CD14-positive monocyte (primary cell): ENCODE results near the gene S100P. TPM values are rescaled to one million over a fixed set of nuclear protein-coding genes. Genes with fewer than 3 reads are reported as not detected.
A peak's percentile ranks its signal among the peaks of the same experiment; 100 is the strongest.

ENCODE experiments used
- DNase-seq, 3 donors: peaks; one replicate each; pipeline ENCODE4 v3.0.0-alpha.2; 2011 to 2022
- H2AFZ ChIP-seq: 2 replicates; pipeline ENCODE4 v1.6.0; 2012; ENCODE audit warnings: mild to moderate bottlenecking, low read depth, low read length, inconsistent platforms; ENCODE audit not compliant: insufficient read depth, poor library complexity, severe bottlenecking
- H3K27ac ChIP-seq, 2 donors: 1 replicate in 1 of 2; 2 replicates in 1 of 2; pipeline ENCODE4 v1.5.1; 2012 to 2013; ENCODE audit warnings: low read length in 2 of 2, control low read depth in 1 of 2, inconsistent platforms in 1 of 2, low read depth in 1 of 2, mild to moderate bottlenecking in 1 of 2
- H3K27me3 ChIP-seq, 2 donors: one replicate each; pipeline versions ENCODE4 v1.6.0 to v1.6.1; 2011 to 2013; ENCODE audit warnings: low read length in 2 of 2; ENCODE audit not compliant: control insufficient read depth in 2 of 2, insufficient read depth in 2 of 2
- H3K36me3 ChIP-seq, 2 donors: replicated peaks in 1 of 2; 1 replicate in 1 of 2; 2 replicates in 1 of 2; pipeline versions ENCODE4 v1.5.1 to v1.6.1; 2012 to 2013; ENCODE audit warnings: low read length in 2 of 2, control low read depth in 1 of 2, inconsistent platforms in 1 of 2, mild to moderate bottlenecking in 1 of 2; ENCODE audit not compliant: insufficient read depth in 2 of 2, control insufficient read depth in 1 of 2
- H3K4me1 ChIP-seq, 2 donors: 1 replicate in 1 of 2; 2 replicates in 1 of 2; pipeline versions ENCODE4 v1.5.1 to v1.6.1; 2012 to 2013; ENCODE audit warnings: low read length in 2 of 2, control low read depth in 1 of 2, inconsistent platforms in 1 of 2, mild to moderate bottlenecking in 1 of 2, moderate library complexity in 1 of 2; ENCODE audit not compliant: insufficient read depth in 2 of 2, control insufficient read depth in 1 of 2
- H3K4me2 ChIP-seq: replicated peaks from 2 replicates; pipeline ENCODE3; 2012; ENCODE audit warnings: low read length, moderate library complexity, mild to moderate bottlenecking; ENCODE audit not compliant: poor library complexity, severe bottlenecking; ENCODE audit errors: extremely low read depth
- H3K4me3 ChIP-seq, 3 experiments: fragments of 200-600 bp in 1 of 3; sonication (generic) in 1 of 3; replicated peaks in 1 of 3; 1 replicate in 2 of 3; 2 replicates in 1 of 3; pipeline ENCODE4 v1.5.1; 2011 to 2013; ENCODE audit warnings: low read length in 3 of 3, mild to moderate bottlenecking in 3 of 3, control low read depth in 2 of 3, low read depth in 2 of 3, inconsistent platforms in 1 of 3, moderate library complexity in 1 of 3
- H3K79me2 ChIP-seq: 2 replicates; pipeline ENCODE4 v1.6.0; 2012; ENCODE audit warnings: mild to moderate bottlenecking, control low read depth, inconsistent platforms, low read length, moderate library complexity; ENCODE audit not compliant: insufficient read depth
- H3K9ac ChIP-seq: 2 replicates; pipeline ENCODE4 v1.6.0; 2017; ENCODE audit warnings: low read length, mild to moderate bottlenecking; ENCODE audit not compliant: insufficient read depth, poor library complexity, severe bottlenecking
- H3K9me3 ChIP-seq, 2 donors: replicated peaks in 1 of 2; 1 replicate in 1 of 2; 2 replicates in 1 of 2; pipeline versions ENCODE4 v1.5.1 to v1.6.1; 2012 to 2013; ENCODE audit warnings: low read length in 2 of 2, control low read depth in 1 of 2; ENCODE audit not compliant: control insufficient read depth in 1 of 2, insufficient read depth in 1 of 2
- H4K20me1 ChIP-seq: 2 replicates; pipeline ENCODE4 v1.6.0; 2012; ENCODE audit warnings: mild to moderate bottlenecking, low read length, control low read depth, moderate library complexity; ENCODE audit not compliant: insufficient read depth
- H3K27ac Mint-ChIP-seq, 7 donors: one replicate each; pipeline ENCODE4 v1.8.0; 2020; ENCODE audit warnings: mild to moderate bottlenecking in 7 of 7, mixed read lengths in 7 of 7, moderate library complexity in 6 of 7, inconsistent platforms in 2 of 7
- H3K27me3 Mint-ChIP-seq, 3 donors: one replicate each; pipeline ENCODE4 v1.8.0; 2021 to 2022; ENCODE audit warnings: low read depth in 3 of 3, mild to moderate bottlenecking in 3 of 3, mixed read lengths in 3 of 3, moderate library complexity in 3 of 3, inconsistent platforms in 1 of 3
- H3K36me3 Mint-ChIP-seq, 2 donors: one replicate each; pipeline ENCODE4 v1.8.0; 2020; ENCODE audit warnings: mixed read lengths in 2 of 2, inconsistent platforms in 1 of 2, mild to moderate bottlenecking in 1 of 2
- H3K4me1 Mint-ChIP-seq: one replicate; pipeline ENCODE4 v1.8.0; 2020; ENCODE audit warnings: mild to moderate bottlenecking, mixed read lengths
- H3K4me3 Mint-ChIP-seq, 2 donors: one replicate each; pipeline ENCODE4 v1.8.0; 2020; ENCODE audit warnings: mild to moderate bottlenecking in 2 of 2, mixed read lengths in 2 of 2, moderate library complexity in 1 of 2
- H3K9me3 Mint-ChIP-seq, 7 donors: one replicate each; pipeline ENCODE4 v1.8.0; 2020 to 2022; ENCODE audit warnings: mixed read lengths in 7 of 7, mild to moderate bottlenecking in 6 of 7, moderate library complexity in 6 of 7, inconsistent platforms in 2 of 7
- CTCF ChIP-seq: fragments of 200-600 bp; IDR thresholded peaks from one replicate; pipeline ENCODE4 v1.8.0; 2022; ENCODE audit warnings: antibody characterized with exemption, mild to moderate bottlenecking
- WGBS: methylation state at CpG from one replicate; pipeline ENCODE4 v1.1.5; 2013; ENCODE audit warnings: missing lambda C conversion rate; ENCODE audit not compliant: insufficient coverage; 5-methylcytosine and 5-hydroxymethylcytosine counted together
- intact Hi-C, 2 donors: fragments of 100-400 bp; cut with micrococcal nuclease; formaldehyde crosslinking; loops; one replicate each; pipeline versions ENCODE4 v1.15.0 to v1.15.1; 2023
- polyA plus RNA-seq, 3 donors: library from polyadenylated mRNA; depleted of rRNA in 1 of 3; unstranded in 2 of 3; stranded (reverse) in 1 of 3; fragments of 300-500 nt in 2 of 3; fragments of >200 nt in 1 of 3; fragmentation: Illumina TruSeq in 2 of 3; gene quantifications; 1 replicate in 2 of 3; 2 replicates in 1 of 3; pipeline ENCODE4 v1.2.3, GENCODE V29; 2012 to 2021

Gene S100P
- polyA plus RNA-seq, 3 donors: 13.6 to 71.2 (median 29.3) TPM

- intact Hi-C loops: loop anchor here (2.0 to 5.0 kb wide), 4 partner anchors 146 to 361 kb away; no protein-coding TSS in a partner anchor
- H3K36me3 Mint-ChIP-seq: peaks cover 4 to 5% of the 10 kb centered on the region in 2 donors
- H3K9ac ChIP-seq: no peak overlapping the region
- H3K79me2 ChIP-seq: peaks cover 18% of the 10 kb centered on the region
- no peak overlapping the region for H3K27ac ChIP-seq
- no peak for DNase-seq
- H3K4me3 Mint-ChIP-seq: no peak overlapping the region
- peaks cover 13 to 22% of the 10 kb centered on the region in 2 donors for H3K4me1 ChIP-seq
- H3K9me3 ChIP-seq: no peaks in the 10 kb centered on the region
- peaks cover 2 to 3% (median 2%) of the 10 kb centered on the region in 3 donors for H3K27me3 Mint-ChIP-seq
- H3K9me3 Mint-ChIP-seq: no peaks in the 10 kb centered on the region
- no peak for TF ChIP-seq CTCF
- H3K4me3 ChIP-seq: no peak overlapping the region
- no peak overlapping the region for H2AFZ ChIP-seq
- WGBS: 93% methylated on average over 9 of the region's 10 CpGs
- H3K4me2 ChIP-seq: no peak overlapping the region
- peak overlapping the region in 1 of 7 donors; percentile 25 for H3K27ac Mint-ChIP-seq
- peaks cover 17% of the 10 kb centered on the region for H3K4me1 Mint-ChIP-seq
- H3K36me3 ChIP-seq: no peaks in the 10 kb centered on the region
- H3K27me3 ChIP-seq: no peaks in the 10 kb centered on the region
- peaks cover 10% of the 10 kb centered on the region for H4K20me1 ChIP-seq
Measured at GRCh38 chr4:6721121-6721520, 27.4 kb downstream of the S100P start.

GRCh38 chr4:6722891-6723290 lies 29.2 kb downstream of the S100P start:
- Histone ChIP-seq H3K27me3 (no peaks in the 10 kb centered on the region), H3K4me2 (no peak overlapping the region), H3K4me1 (peaks cover 4 to 6% of the 10 kb centered on the region in 2 donors), H3K9me3 (no peaks in the 10 kb centered on the region), H4K20me1 (peaks cover 3% of the 10 kb centered on the region), H3K79me2 (peaks cover 3% of the 10 kb centered on the region), H3K9ac (no peak overlapping the region), H2AFZ (no peak overlapping the region), H3K36me3 (no peaks in the 10 kb centered on the region), H3K4me3 (no peak overlapping the region), H3K27ac (no peak overlapping the region)
- TF ChIP-seq CTCF: no peak
- Mint-ChIP-seq H3K27ac (no peak overlapping the region), H3K4me3 (no peak overlapping the region), H3K9me3 (peaks cover 0 to 1% (median 0%) of the 10 kb centered on the region in 7 donors), H3K36me3 (peaks cover 4 to 5% of the 10 kb centered on the region in 2 donors), H3K4me1 (peaks cover 9% of the 10 kb centered on the region), H3K27me3 (peaks cover 2 to 5% (median 2%) of the 10 kb centered on the region in 3 donors)
- intact Hi-C loops: loop anchor here (5.0 kb wide), 3 partner anchors 144 to 359 kb away; no protein-coding TSS in a partner anchor
- WGBS: 97% methylated on average over 9 of the region's 12 CpGs
- no peak for DNase-seq
